GM12875 (cell line): ENCODE data around the gene SMYD2.

Source experiments
- H3K4me3 ChIP-seq: one replicate; pipeline ENCODE4 v1.5.1; 2011; ENCODE audit warnings: low read depth, low read length, control low read depth
- TF ChIP-seq, protein P1 (sequence below): IDR thresholded peaks from 2 replicates; pipeline ENCODE4 v1.5.1; 2011; ENCODE audit warnings: low read depth, mild to moderate bottlenecking, control low read depth, inconsistent platforms, low read length, moderate library complexity, borderline replicate concordance; ENCODE audit not compliant: insufficient read depth

Gene SMYD2

DNA sequence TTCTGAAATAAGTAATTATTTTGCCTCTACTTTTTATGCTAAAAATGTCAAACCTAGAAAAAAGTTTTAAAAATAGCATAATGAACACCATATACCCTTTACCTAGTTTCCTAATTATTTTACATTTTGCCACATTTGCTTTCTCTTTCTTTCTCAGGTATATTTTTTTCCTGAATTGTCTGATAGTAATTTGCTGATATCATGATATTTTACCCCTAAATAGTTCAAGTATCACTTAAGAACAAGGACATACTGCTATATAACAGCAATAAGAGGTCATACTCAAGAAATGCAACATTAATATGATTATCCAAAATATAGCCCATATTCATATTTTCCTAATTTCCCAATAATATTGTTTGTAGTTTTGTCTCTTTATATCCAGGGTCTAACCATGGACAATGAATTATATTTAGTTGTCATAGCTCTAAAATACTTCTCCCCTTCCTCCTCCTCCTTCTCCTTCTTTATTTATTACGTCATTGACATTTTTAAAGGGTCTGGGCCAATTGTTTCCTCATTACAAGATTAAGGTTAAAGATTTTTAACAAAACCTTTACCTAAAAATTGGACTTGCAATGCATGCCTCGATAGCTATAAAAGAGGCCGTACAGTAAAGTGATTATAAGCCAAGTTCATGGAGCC is 20.3 kb upstream of the SMYD2 start:
- TF ChIP-seq, protein P1, sequence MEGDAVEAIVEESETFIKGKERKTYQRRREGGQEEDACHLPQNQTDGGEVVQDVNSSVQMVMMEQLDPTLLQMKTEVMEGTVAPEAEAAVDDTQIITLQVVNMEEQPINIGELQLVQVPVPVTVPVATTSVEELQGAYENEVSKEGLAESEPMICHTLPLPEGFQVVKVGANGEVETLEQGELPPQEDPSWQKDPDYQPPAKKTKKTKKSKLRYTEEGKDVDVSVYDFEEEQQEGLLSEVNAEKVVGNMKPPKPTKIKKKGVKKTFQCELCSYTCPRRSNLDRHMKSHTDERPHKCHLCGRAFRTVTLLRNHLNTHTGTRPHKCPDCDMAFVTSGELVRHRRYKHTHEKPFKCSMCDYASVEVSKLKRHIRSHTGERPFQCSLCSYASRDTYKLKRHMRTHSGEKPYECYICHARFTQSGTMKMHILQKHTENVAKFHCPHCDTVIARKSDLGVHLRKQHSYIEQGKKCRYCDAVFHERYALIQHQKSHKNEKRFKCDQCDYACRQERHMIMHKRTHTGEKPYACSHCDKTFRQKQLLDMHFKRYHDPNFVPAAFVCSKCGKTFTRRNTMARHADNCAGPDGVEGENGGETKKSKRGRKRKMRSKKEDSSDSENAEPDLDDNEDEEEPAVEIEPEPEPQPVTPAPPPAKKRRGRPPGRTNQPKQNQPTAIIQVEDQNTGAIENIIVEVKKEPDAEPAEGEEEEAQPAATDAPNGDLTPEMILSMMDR, result no peak
- no peak overlapping the region for H3K4me3 ChIP-seq

DNA sequence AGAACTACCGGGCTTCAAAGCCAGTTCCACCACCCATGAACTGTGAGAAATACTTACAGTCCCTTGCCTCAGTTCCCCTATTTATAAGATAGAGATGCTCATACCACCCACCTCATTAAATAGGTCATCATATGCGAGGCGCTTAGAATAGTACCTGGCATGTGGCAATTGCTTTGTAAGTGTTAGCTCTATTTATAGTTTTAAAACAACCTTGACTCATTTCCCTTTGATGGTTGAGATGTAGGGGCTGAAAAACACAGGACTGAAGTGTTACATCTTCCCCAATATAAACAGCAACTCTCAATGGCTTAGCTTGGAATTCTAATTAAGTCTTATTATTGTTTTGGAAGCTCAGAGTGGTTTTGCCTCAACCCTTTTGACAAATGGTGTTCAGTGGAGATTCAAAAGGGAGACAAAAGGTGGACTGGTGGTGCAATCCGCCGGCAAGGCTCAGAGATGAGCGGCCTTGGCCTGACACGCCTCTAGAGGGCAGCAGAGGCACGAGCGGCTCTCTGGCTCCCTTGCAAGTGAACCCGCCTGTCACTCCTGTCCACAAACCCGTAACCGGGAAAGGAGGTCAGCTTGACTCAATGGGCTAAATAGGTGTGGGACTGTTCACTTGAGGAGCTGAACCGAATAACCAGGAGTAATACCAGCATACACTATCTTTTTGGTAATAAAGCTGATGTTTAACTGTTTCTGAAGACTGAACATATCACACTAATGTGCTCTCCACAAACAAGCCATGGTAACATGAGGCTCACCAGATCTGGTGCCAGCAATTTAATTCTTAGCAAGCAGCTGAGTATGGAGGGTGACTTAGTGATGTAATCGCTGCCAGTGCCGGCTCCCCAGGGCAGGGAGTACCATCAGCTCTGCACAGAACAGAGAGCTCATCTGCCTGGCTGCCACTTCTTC is 19.5 kb upstream of the SMYD2 start:
- no peak overlapping the region for H3K4me3 ChIP-seq

GRCh38 chr1:214264196-214264595 is 16.8 kb upstream of the SMYD2 start:
- no peak overlapping the region for H3K4me3 ChIP-seq
- TF ChIP-seq, protein P1, result no peak

More for the DNA sequence above, 19.5 kb upstream of the SMYD2 start:
- TF ChIP-seq, protein P1, result peak; percentile 96

DNA sequence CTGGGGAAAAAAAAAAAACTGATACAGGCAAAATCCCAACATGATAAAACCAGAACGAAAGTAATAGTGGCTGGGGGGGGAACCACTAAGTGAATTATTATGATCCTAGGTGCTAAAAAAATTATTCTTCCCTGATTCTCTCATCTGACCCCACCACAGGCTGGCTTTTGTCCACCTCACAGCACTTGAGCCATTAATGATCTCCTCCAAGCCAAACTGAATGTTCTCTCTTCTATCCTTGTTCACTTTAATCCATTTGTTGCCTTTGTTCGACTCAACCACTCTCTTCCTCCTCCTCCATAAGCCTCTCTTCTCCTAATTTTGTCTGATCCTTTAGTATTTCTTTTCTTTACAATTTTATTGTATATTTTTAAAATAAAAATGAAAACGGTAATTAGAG is 16.0 kb upstream of the SMYD2 start:
- H3K4me3 ChIP-seq, result no peak overlapping the region
- TF ChIP-seq, protein P1, result no peak

DNA sequence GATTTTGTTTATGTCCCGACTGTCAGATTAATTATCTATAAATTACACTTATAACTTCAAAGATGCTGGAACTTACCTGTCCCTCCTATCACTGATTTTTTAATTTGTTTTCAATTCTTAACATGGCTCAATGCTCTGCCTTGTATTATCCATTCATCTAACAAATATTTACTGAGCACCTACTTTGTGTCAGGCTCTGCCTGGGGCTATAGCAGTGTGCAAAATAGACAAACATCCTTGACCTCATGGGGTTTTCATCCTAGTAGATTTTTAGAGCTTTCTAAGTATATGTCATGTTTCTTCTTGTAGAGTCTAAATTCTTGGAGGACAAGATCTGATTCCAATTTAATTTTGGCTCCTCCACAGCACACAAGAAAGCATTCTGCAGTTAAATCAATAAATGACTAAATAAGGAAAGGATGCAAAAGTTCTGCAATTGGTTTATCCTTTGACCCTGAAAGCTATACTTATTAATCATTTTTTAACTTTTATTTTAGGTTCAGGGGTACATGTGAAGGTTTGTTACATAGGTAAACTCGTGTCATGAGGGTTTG is 10.8 kb upstream of the SMYD2 start:
- TF ChIP-seq, protein P1, result no peak
- no peak overlapping the region for H3K4me3 ChIP-seq

- no peak overlapping the region for H3K4me3 ChIP-seq
- TF ChIP-seq, protein P1, result no peak
Measured at GRCh38 chr1:214271174-214271858, 9.6 kb upstream of the SMYD2 start.
